ENCODE results near the gene HEPHL1.
"Not testable (repeated sequence)": the region's sequence is repeated elsewhere in the genome, so short reads cannot be mapped to it uniquely, and the experiment has no call there.

The HEPHL1 gene

GRCh38 chr11:94151903-94152677 is 130.9 kb downstream of the HEPHL1 start:
- DNase-seq = peak; percentile 90 to 96

- DNase-seq = no peak
Measured at GRCh38 chr11:94152678-94153065, 131.5 kb downstream of the HEPHL1 start.

GRCh38 chr11:94153320-94153719 is 132.2 kb downstream of the HEPHL1 start:
- DNase-seq = no peak

DNA sequence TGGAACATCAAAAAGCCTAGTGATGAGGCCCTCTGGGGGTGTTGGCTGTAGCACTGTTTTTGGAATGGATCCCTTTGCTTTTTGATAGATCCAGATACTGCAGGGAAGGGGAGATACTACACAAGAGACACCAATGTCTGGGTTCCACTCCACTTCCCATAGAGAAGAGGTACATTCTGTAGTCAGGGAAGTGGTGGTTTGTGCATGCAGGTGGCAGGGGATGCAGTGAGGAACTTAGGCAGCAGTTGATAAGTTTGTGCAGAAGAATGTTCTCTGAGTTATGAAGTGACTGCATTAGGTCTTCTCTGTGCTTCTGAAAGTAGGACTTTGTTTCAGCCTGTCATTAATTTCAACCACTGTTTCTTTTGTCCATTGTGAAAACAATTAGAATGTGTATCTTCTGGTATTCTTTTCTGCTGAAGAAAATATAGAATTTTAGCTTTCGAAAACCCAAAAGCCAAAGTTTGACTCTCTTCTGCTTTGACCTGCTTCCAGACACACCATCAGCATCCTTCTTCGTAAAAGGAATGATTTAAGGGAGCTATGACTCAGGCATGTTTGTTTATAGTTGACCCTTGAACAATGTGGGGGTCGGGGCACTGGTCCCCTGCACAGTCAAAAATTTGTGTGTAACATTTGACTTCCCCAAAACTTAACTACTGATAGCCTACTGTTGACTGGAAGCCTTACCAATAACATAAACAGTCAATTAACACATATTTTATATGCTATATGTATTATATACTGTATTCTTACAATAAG is 133.1 kb downstream of the HEPHL1 start:
- DNase-seq = no peak

- not testable (repeated sequence) for DNase-seq
Measured at GRCh38 chr11:94157339-94157738, 136.2 kb downstream of the HEPHL1 start.
